Skeletal muscle satellite cell (primary cell): ENCODE results near the gene MPST.
"Not testable (repeated sequence)": the region's sequence is repeated elsewhere in the genome, so short reads cannot be mapped to it uniquely, and the experiment has no call there.

ENCODE experiments used
- H3K27me3 ChIP-seq: 2 replicates; pipeline ENCODE4 v1.7.0; 2013; ENCODE audit warnings: low read length; ENCODE audit not compliant: control insufficient read depth, insufficient read depth
- H3K36me3 ChIP-seq: 2 replicates; pipeline ENCODE4 v1.7.0; 2013; ENCODE audit warnings: mild to moderate bottlenecking, control low read depth, low read length; ENCODE audit not compliant: insufficient read depth
- H3K4me1 ChIP-seq: 2 replicates; pipeline ENCODE4 v1.7.0; 2013; ENCODE audit warnings: low read length; ENCODE audit not compliant: control insufficient read depth, insufficient read depth
- H3K4me2 ChIP-seq: 2 replicates; pipeline ENCODE4 v1.7.0; 2013; ENCODE audit warnings: mild to moderate bottlenecking, low read length
- H3K4me3 ChIP-seq: 2 replicates; pipeline ENCODE4 v1.7.0; 2013; ENCODE audit warnings: low read length
- H3K9ac ChIP-seq: 2 replicates; pipeline ENCODE4 v1.7.0; 2013; ENCODE audit warnings: mild to moderate bottlenecking, low read depth, low read length, moderate library complexity
- H3K9me3 ChIP-seq: replicated peaks from 2 replicates; pipeline ENCODE4 v1.7.0; 2013; ENCODE audit warnings: mild to moderate bottlenecking, control low read depth, low read length

MPST gene

DNA sequence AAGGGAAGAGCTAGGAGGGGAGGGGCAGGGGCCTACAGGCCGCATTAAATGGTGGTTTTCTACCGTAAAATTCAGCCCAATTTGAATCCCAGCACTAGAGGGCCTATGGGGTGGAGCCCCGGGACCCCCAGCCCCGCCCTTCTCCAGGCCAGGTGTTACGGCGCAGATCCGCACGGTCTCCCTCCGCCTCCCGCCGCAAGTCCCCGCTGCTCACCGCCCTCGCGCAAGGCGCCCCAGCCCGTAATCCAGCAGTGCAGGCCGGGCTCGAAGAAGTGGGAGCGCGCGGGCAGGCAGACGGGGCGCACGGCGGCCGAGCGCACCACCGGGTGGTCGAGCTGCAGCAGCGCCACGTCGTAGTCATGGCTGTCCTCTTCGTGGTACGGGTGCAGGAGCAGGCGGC is 49.3 kb downstream of the MPST start:
- no peak overlapping the region for H3K4me2 ChIP-seq
- H3K9me3 ChIP-seq, result no peaks in the 10 kb centered on the region
- H3K36me3 ChIP-seq, result no peaks in the 10 kb centered on the region
- no peak overlapping the region for H3K4me3 ChIP-seq
- no peak overlapping the region for H3K9ac ChIP-seq
- H3K4me1 ChIP-seq, result no peaks in the 10 kb centered on the region
- H3K27me3 ChIP-seq, result peaks cover 40% of the 10 kb centered on the region

DNA sequence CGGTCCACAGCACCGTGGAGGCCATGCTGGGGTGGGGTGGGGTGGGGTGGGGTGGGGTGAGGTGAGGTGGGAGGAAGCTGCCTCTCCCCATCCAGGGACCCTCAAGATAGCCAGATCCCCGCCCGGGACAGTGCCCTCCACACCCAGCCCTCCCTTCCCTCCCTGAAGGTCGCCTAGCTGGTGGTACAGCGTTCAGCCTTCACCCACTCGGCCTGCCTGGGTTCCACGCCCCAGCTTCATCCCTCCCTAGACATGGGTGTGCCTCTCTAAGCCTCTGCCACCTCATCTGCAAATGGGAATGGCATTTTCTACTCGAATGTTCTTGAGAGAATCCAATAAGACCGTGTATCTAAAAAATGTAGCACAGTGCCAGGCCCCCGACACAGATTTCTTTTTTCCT is 49.8 kb downstream of the MPST start:
- no peak overlapping the region for H3K9ac ChIP-seq
- H3K4me2 ChIP-seq, result no peak overlapping the region
- H3K27me3 ChIP-seq, result peaks cover 45% of the 10 kb centered on the region
- no peaks in the 10 kb centered on the region for H3K36me3 ChIP-seq
- no peaks in the 10 kb centered on the region for H3K4me1 ChIP-seq
- H3K9me3 ChIP-seq, result no peaks in the 10 kb centered on the region
- no peak overlapping the region for H3K4me3 ChIP-seq

DNA sequence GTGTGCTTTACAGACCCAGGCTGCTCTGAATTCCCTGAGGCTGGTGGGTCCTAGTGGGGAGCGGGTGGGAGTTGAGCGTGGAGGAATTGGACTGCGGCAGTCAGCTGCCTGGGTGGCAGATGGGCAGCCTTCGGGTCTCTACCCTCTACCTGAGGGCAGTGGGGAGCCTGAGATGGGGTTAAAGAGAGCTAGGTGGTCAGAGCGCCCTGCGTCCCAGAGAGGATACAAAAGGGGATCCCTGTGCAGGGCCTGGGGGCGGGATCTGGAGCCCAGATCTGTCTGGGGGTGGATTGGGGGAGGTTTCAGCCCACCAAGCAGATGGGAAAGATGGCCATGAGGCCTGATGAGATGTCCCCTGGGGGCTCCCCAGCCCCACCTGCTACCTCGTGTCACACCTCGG is 50.2 kb downstream of the MPST start:
- Histone ChIP-seq H3K4me3 (no peak overlapping the region), H3K4me2 (no peak overlapping the region), H3K9me3 (no peaks in the 10 kb centered on the region), H3K36me3 (no peaks in the 10 kb centered on the region), H3K9ac (no peak overlapping the region), H3K27me3 (peaks cover 49% of the 10 kb centered on the region), H3K4me1 (no peaks in the 10 kb centered on the region)

- Histone ChIP-seq H3K36me3 (no peaks in the 10 kb centered on the region), H3K4me1 (no peaks in the 10 kb centered on the region), H3K4me3 (no peak overlapping the region), H3K9ac (no peak overlapping the region), H3K4me2 (no peak overlapping the region), H3K9me3 (no peaks in the 10 kb centered on the region), H3K27me3 (peaks cover 55% of the 10 kb centered on the region)
These were observed 50.8 kb downstream of the MPST start for GRCh38 chr22:37070334-37070733.

DNA sequence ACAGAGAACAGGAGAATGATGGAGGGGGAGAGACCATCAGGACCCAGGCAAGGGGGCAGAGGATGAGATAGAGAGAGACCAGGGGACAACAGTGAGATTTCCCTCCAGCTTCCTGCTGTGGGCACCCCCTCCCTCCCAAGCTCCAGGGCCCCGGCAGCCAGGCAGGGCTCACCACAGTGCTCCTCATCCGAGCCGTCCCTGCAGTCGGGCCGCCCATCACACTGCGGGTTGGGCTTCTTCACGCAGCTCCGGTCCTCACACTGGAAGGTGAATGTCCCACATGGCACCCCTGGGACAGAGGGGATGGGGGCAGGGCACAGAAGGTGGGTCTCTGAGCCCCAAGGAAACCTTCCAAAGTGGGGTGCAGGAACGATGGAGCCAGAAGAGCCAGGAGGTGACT is 51.2 kb downstream of the MPST start:
- H3K4me1 ChIP-seq, result no peaks in the 10 kb centered on the region
- H3K27me3 ChIP-seq, result peaks cover 56% of the 10 kb centered on the region
- H3K36me3 ChIP-seq, result no peaks in the 10 kb centered on the region
- H3K4me3 ChIP-seq, result no peak overlapping the region
- H3K9ac ChIP-seq, result no peak overlapping the region
- no peaks in the 10 kb centered on the region for H3K9me3 ChIP-seq
- H3K4me2 ChIP-seq, result no peak overlapping the region

GRCh38 chr22:37071850-37072592 is 52.5 kb downstream of the MPST start:
- H3K27me3 ChIP-seq, result peaks cover 66% of the 10 kb centered on the region
- not testable (repeated sequence) for H3K9ac ChIP-seq, H3K36me3 ChIP-seq, H3K4me3 ChIP-seq, H3K9me3 ChIP-seq, H3K4me2 ChIP-seq, H3K4me1 ChIP-seq

DNA sequence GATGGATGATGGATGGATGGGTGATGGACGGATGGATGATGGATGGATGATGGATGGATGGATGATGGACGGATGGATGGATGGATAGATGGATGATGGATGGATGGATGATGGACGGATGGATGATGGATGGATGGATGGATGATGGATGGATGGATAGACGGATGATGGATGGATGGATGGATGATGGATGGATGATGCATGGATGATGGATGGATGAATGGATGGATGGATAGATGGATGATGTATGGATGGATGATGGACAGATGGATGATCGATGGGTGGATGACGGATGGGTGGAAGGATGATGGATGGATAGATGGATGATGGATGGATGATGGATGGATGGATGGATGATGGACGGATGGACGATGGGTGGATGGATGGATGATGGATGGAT is 53.1 kb downstream of the MPST start:
- no peaks in the 10 kb centered on the region for H3K4me1 ChIP-seq
- no peaks in the 10 kb centered on the region for H3K9me3 ChIP-seq
- H3K4me3 ChIP-seq, result no peak overlapping the region
- H3K36me3 ChIP-seq, result no peaks in the 10 kb centered on the region
- no peak overlapping the region for H3K9ac ChIP-seq
- H3K27me3 ChIP-seq, result peaks cover 68% of the 10 kb centered on the region
- no peak overlapping the region for H3K4me2 ChIP-seq

DNA sequence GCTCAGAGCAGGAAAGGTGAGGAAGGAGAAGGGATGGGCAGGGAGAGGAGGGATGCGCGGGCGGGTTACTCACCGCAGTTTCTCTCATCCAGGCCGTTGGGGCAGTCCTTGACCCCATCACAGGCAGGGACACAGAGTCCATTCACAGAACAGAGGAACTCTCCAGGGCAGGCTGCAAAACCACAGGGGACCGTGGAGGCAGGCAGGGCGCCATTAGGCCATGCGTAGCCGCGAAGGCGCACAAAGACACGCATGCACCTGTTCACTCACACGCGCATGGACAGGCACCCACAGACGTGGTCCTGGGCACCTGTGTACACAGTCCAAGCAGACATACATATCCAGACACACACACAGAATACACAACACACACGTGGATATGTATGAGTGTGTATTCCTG is 55.0 kb downstream of the MPST start:
- Histone ChIP-seq H3K36me3 (no peaks in the 10 kb centered on the region), H3K4me2 (no peak overlapping the region), H3K9me3 (no peaks in the 10 kb centered on the region), H3K4me3 (no peak overlapping the region), H3K4me1 (no peaks in the 10 kb centered on the region), H3K27me3 (peaks cover 65% of the 10 kb centered on the region), H3K9ac (no peak overlapping the region)

DNA sequence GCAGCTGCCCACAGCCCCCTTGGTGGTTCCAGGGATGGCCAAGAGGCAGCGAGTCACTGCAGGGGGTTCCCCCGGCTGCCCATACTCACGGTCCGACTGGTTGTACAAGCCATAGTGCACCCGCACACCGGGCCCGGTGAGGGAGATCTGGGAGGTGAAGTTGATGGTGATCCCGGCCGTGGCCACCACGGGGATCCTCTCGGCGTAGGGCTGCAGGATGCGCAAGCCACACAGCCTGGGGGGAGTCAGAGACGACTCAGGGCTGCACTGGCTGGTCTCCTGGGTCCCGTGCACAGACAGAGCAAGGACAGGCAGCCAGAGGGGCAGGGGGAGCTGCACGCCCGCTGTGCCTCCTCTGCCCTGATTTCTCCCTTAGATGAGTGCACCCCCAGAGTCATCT is 55.5 kb downstream of the MPST start:
- Histone ChIP-seq H3K36me3 (no peaks in the 10 kb centered on the region), H3K9ac (no peak overlapping the region), H3K4me2 (no peak overlapping the region), H3K9me3 (no peaks in the 10 kb centered on the region), H3K4me3 (no peak overlapping the region), H3K4me1 (no peaks in the 10 kb centered on the region), H3K27me3 (peaks cover 63% of the 10 kb centered on the region)

DNA sequence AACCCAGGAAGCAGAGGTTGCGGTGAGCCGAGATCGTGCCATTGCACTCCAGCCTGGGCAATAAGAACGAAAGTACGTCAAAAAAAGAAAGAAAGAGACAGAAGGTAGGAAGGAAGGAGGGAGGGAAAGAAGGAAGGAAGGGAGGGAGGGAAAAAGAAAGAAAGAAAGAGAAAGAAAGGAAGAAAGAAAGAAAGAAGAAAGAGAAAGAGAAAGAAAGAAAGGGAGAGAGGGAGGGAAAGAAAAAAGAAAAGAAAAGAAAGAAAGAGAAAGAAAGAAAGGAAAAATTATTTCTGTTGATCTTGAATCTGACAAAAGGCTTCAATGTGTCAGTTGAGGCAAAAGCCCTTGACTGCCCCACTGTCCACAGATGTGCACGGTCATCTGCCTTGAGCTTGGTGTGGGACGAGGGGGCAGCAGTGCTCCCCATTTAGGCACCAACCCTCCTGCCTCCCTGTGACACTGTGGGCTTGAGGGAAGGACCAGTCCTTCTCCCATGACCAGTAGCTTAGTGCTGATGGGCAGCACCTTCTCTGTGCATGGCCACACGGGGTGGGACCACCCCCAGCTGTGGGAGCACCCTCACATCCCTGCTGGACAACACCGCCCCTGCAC is 56.4 kb downstream of the MPST start:
- H3K9ac ChIP-seq, result no peak overlapping the region
- peaks cover 65% of the 10 kb centered on the region for H3K27me3 ChIP-seq
- no peak overlapping the region for H3K4me3 ChIP-seq
- H3K4me1 ChIP-seq, result no peaks in the 10 kb centered on the region
- no peaks in the 10 kb centered on the region for H3K9me3 ChIP-seq
- H3K36me3 ChIP-seq, result no peaks in the 10 kb centered on the region
- no peak overlapping the region for H3K4me2 ChIP-seq

DNA sequence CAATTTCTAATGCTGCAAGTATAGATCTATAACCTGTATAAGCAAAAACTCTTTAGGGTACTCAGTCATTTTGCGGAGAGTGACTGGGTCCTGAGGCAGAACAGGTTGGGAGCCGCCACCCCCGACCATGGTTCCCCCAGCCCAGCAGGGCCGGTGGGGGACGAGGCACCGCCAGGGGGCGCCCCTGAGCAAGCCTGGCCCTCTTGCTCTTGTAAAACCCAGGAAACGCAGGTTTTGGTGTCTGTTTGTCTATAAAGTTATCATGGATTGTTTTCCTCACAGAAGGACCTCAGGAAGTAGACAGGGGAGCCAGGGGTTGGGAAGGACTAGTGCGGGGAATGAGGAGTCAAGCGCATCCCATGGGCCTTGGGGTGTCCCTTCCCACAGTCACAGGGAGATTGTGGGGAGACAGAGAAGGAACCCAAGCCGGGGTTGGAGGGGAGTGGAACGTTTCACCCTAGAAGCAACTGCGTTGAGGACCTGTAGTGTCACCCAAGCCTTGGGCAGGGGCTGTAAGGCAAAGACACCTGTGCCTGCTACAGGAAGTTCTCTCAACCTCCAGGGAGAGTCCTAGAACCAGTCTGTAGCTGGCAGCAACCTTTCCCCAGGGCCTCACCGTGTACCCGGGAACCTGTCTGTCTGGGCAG is 58.4 kb downstream of the MPST start:
- no peak overlapping the region for H3K4me2 ChIP-seq
- peaks cover 75% of the 10 kb centered on the region for H3K27me3 ChIP-seq
- no peak overlapping the region for H3K9ac ChIP-seq
- no peaks in the 10 kb centered on the region for H3K9me3 ChIP-seq
- no peaks in the 10 kb centered on the region for H3K36me3 ChIP-seq
- H3K4me1 ChIP-seq, result no peaks in the 10 kb centered on the region
- no peak overlapping the region for H3K4me3 ChIP-seq

DNA sequence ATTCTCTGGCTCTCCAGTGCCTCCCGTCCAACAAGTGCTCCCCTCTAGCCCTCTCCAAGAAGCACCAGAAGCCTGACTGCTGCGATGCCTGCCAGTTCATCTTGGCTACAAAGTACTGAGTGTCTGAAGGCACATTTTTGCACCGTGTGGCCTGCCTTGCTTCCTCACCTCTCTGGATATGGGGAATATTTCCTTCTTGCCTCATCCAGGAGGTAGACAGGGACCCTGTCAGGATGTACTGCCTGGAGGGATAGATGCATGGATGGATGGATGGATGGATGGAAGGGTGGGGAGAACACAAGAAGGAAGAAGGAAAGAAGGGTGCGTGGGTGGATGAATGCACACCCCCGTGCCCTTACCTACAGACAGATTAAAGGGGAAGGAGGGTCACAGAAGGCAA is 59.6 kb downstream of the MPST start:
- H3K9me3 ChIP-seq, result no peaks in the 10 kb centered on the region
- peaks cover 71% of the 10 kb centered on the region for H3K27me3 ChIP-seq
- H3K9ac ChIP-seq, result no peak overlapping the region
- H3K4me1 ChIP-seq, result no peaks in the 10 kb centered on the region
- H3K4me2 ChIP-seq, result no peak overlapping the region
- H3K4me3 ChIP-seq, result no peak overlapping the region
- no peaks in the 10 kb centered on the region for H3K36me3 ChIP-seq
